CD4-positive, alpha-beta T cell treated with Interleukin-12 subunit alpha and Interleukin-12 subunit beta, for 1 hour (primary cell): ENCODE results near the gene DCUN1D2.
"Not testable (repeated sequence)": the region's sequence is repeated elsewhere in the genome, so short reads cannot be mapped to it uniquely, and the experiment has no call there.

Experiments used
- DNase-seq: peaks from one replicate; pipeline ENCODE4 v3.0.0-alpha.2; 2020

The DCUN1D2 gene

GRCh38 chr13:113460599-113460998, 29.9 kb downstream of the DCUN1D2 start:
- no peak for DNase-seq

DNA sequence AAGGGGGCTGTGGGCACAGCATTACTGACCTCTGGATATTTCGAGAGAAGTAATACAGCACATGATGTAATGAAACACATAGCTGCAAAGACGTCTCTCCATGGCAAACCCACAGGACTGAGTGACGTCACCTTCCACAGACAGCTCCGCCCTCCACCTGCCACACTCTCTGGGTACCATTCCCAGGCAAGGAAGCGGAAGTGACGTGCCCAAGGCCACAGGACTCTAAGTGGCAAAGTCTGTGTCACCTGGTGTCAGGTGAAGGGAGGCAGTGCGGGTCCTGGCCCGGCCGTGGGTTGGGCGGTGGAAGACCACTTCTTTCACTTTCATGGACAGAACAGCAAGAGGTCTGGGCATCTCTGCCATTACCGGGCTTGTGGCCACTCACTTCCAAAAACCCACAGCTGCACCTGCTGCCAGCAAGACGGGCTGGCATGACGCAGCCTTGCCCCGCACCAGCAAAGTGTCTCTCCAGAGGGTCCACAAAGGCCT, 30.4 kb downstream of the DCUN1D2 start:
- no peak for DNase-seq

GRCh38 chr13:113458253-113459065, 32.1 kb downstream of the DCUN1D2 start:
- no peak for DNase-seq

DNA sequence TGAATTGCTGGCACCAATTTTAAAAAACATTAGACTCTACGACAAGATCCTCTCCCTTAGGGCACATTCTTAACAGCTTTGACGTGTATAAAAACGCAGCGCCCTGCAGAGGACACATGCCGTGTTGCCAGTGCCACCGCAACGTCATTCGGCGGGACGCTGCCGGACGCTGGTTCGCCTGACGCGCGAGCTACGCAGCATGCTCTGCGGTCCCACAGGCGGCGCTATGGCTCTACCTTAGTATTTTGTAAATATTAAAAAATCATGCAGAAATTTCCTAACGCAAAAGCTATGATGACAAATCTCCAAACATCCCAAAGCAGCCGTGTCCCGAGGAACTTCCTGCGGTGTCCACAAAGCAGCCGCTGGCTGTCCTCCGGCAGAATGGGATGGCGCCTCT, 33.0 kb downstream of the DCUN1D2 start:
- no peak for DNase-seq

- no peak for DNase-seq
These were observed 34.3 kb downstream of the DCUN1D2 start for GRCh38 chr13:113456116-113456702.

GRCh38 chr13:113455384-113455783, 35.1 kb downstream of the DCUN1D2 start:
- no peak for DNase-seq

GRCh38 chr13:113454936-113455335, 35.6 kb downstream of the DCUN1D2 start:
- DNase-seq = no peak

DNA sequence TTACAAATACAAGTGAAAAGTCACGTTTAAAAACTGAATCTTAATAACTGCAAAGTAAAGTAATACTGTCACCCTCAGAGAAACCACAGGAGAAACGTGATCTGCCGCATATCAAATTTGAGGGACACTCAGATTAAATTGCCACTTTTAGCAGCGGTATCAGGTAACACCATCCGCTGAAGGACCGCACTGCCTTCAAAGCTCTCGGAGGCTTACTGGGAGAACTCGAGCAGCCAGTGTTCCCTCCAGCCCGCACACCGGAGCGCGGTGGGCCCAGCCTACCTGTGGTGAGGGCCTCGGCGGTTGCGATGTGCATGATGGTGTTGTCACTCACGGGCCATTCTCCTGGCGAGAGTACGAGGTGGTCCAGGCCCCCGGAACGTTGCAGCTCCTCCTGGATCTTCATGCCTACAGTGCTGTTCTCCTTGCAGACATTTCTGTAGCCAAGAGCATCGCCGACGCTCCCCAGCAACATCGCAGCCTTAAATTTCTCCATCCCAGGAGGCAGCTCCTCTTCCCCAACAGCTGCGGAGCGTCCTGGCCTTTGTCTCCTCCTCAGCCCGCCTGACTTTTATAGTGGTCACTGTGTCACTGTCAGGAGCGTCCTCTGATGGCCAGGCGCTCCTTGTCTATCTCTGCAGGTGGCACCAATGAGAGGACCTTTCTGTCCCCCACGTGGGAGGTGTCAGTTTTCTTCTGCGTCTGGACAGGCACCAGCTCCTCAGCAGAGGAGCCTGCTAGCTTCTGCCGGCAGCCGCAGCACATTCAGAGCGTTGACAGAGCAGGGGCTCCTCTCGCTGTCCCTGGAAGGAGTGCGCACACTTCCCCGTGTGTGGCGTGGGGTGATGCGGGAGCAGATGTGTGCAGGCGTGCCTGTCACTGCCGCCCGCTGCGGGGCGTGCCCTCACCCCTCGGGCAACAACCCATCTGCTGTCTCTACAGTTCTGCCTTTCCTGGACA, 37.3 kb downstream of the DCUN1D2 start, which contains the start of gene ADPRHL1:
Gene ADPRHL1, minus strand, starts transcription at position 547 of the 960 bp plus-strand sequence. Its CDS starts 51 bp downstream, at position 496.
- no peak for DNase-seq

- DNase-seq = no peak
These were observed 38.0 kb downstream of the DCUN1D2 start for GRCh38 chr13:113452466-113452865.

GRCh38 chr13:113451951-113452421, 38.5 kb downstream of the DCUN1D2 start:
- DNase-seq = no peak

DNA sequence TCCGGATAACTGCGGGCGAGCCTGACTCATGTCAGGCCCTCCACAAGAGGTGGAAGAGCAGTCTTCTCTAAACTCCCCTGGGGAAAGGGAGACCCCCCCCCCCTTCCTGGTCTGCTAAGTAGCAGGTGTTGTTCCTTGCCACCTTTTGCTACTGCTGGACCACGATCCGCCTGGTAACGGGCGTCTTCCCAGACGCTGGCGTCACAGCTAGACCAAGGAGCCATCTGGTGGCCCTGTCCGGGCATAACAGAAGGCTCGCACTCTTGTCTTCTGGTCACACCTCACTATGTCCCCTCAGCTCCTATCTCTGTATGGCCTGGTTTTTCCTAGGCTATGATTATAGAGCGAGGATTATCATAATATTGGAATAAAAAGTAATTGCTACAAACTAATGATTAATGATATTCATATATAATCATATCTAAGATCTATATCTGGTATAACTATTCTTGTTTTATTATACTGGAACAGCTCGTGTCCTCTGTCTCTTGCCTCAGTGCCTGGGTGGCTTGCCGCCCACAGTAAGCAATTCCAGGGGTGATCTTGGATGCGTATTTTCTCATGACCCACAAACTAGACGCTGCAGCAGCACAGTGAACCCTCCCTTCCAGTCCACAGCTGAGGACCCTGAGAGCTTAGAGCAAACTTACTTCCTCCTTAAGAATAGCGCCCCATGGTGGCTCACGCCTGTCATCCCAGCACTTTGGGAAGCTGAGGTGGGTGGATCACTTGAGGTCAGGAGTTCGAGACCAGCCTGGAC, 39.5 kb downstream of the DCUN1D2 start:
- DNase-seq = not testable (repeated sequence)

DNA sequence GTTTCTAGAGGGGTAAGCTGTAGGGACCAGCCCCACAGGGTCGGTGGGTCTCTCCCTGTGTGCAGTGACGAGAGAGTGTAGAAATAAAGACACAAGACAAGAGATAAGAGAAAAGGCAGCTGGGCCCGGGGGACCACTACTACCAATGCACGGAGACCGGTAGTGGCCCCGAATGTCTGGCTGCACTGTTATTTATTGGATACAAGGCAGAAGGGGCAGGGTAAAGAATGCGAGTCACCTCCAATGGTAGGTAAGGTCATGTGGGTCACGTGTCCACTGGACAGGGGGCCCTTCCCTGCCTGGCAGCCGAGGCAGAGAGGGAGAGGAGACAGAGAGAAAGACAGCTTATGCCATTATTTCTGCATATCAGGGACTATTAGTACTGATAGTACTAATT, 40.2 kb downstream of the DCUN1D2 start:
- DNase-seq = not testable (repeated sequence)

DNA sequence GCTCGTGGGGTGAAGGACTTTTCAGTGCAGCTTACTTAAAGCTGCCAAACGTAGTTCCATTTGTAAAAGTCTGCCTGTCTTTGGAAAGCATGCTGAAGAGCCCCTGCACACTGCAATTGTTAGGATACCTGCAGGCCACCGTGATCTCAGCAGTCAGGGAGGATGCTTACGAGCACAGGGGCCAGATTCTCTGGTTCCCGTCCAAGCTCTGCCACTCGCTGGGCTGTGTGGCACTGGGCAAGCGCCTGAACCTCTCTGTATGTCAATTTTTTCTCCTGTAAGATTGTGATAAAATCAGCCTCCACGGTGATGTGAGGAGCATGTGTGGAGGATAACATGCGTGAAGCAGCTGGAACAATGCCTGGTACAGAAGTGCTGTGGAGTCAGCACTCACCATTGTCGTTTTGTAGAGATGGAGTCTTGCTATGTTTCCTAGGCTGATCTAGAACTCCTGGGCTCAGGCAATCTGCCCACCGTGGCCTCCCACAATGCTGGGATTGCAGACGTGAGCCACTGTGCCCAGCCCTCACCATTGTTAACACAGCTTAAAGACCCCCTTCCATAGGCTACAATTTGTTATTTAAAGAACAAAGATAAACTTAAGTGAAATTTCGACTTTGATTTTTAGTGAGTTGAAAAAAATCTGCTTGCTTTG, 40.7 kb downstream of the DCUN1D2 start:
- no peak for DNase-seq

GRCh38 chr13:113448885-113449692, 41.4 kb downstream of the DCUN1D2 start:
- peak; percentile 59 for DNase-seq

GRCh38 chr13:113448545-113448884, 42.0 kb downstream of the DCUN1D2 start:
- DNase-seq = no peak

DNA sequence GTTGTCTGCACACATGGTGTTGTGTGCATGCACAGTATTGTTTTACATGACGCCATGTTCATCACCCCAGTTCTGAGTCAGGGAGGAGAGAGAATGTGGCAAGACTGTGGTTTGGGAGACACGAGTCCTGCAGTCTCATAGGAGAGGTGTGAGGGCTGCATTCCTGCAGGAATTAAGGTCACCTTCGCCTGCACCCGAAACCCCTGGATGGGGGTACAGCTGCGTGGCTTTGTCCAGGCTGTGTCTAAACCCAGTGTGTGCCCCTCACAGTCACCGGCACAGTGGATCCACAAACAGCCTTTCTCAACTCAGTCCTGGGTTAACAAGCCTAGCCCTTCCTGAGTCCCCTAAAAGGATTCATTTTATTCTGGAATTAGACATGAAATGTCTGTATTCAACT, 42.9 kb downstream of the DCUN1D2 start:
- no peak for DNase-seq

GRCh38 chr13:113446488-113446854, 44.0 kb downstream of the DCUN1D2 start:
- no peak for DNase-seq

DNA sequence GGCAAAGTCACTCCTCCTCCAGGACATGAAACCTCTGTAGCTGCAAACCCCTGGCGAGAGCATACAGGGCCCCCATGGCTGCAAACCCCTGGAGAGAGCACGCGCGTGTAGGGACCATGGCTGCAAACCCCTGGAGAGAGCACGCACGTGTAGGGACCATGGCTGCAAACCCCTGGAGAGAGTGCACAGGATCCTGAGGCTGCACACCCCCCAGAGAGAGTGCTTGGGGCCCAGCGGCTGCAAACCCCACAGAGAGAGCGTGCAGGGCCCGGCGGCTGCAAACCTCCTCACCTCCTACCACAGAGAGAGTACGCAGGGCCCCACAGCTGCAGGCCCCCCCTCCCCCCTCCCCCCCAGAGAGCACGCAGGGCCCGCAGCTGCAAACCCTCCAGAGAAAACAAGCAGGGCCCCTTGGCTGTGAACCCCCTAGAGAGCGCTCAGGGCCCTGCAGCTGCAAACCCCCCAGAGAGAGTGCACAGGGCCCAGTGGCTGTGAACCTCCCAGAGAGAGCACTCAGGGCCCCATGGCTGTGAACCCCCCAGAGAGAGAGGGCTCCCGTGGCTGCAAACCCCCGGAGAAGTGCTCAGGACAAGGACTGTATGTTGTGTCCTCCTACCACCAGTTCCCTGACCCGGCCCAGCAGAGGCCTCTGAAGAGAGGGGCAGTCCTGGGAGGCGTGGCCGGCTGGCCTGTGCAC, 44.6 kb downstream of the DCUN1D2 start:
- DNase-seq = no peak

GRCh38 chr13:113443991-113444390, 46.5 kb downstream of the DCUN1D2 start:
- DNase-seq = no peak

- no peak for DNase-seq
These were observed 47.5 kb downstream of the DCUN1D2 start for GRCh38 chr13:113442985-113443362.
